SJSA1 (cell line): ENCODE data around the gene SLC7A14. TPM values are rescaled to one million over a fixed set of nuclear protein-coding genes. Genes with fewer than 3 reads are reported as not detected.
A peak's percentile ranks its signal among the peaks of the same experiment; 100 is the strongest.

Experiments
- DNase-seq, 2 experiments: peaks; one replicate each; pipeline ENCODE4 v3.0.0-alpha.2; 2015 to 2020; ENCODE audit warnings: low spot score in 2 of 2, low read depth in 1 of 2
- H3K27ac ChIP-seq: fragments of 250-450 bp; sonication (Bioruptor Pico); 2 replicates; pipeline ENCODE4 v1.5.1; 2020; ENCODE audit warnings: mild to moderate bottlenecking, moderate library complexity
- H3K27me3 ChIP-seq: fragments of 250-450 bp; sonication (Bioruptor Pico); replicated peaks from 2 replicates; pipeline ENCODE4 v1.5.1; 2020; ENCODE audit warnings: mild to moderate bottlenecking, moderate library complexity
- H3K36me3 ChIP-seq: fragments of 250-450 bp; sonication (Bioruptor Pico); 2 replicates; pipeline ENCODE4 v1.5.1; 2020; ENCODE audit warnings: mild to moderate bottlenecking
- H3K4me1 ChIP-seq: fragments of 250-450 bp; sonication (Bioruptor Pico); replicated peaks from 2 replicates; pipeline ENCODE4 v1.6.1; 2021; ENCODE audit warnings: mild to moderate bottlenecking
- H3K4me3 ChIP-seq: fragments of 250-450 bp; sonication (Bioruptor Pico); 2 replicates; pipeline ENCODE4 v1.5.1; 2020; ENCODE audit warnings: mild to moderate bottlenecking
- H3K9me3 ChIP-seq: fragments of 250-450 bp; sonication (Bioruptor Pico); replicated peaks from 2 replicates; pipeline ENCODE4 v1.5.1; 2020; ENCODE audit warnings: mild to moderate bottlenecking
- total RNA-seq: library from RNA; depleted of rRNA; stranded (reverse); fragments of >200 nt; shearing (Covaris generic); gene quantifications from 2 replicates; pipeline ENCODE4 v1.2.3, GENCODE V29; 2014

SLC7A14 gene
- total RNA-seq, 1 experiment from 2014 or later, result not detected

GRCh38 chr3:170542704-170543103 lies 43.2 kb downstream of the SLC7A14 start:
- Histone ChIP-seq H3K27me3 (no peaks in the 10 kb centered on the region; the same call in 1 of the 2 replicates), H3K4me1 (no peaks in the 10 kb centered on the region), H3K36me3 (no peaks in the 10 kb centered on the region), H3K9me3 (no peaks in the 10 kb centered on the region), H3K4me3 (no peak overlapping the region), H3K27ac (no peak overlapping the region)
- DNase-seq, result no peak

- no peak overlapping the region for H3K4me3 ChIP-seq
- no peaks in the 10 kb centered on the region for H3K9me3 ChIP-seq
- DNase-seq, result no peak
- H3K4me1 ChIP-seq, result no peaks in the 10 kb centered on the region
- no peak overlapping the region for H3K27ac ChIP-seq
- H3K27me3 ChIP-seq, result no peaks in the 10 kb centered on the region; the same call in 1 of the 2 replicates
- no peaks in the 10 kb centered on the region for H3K36me3 ChIP-seq
Observed at GRCh38 chr3:170539897-170540296, 46.0 kb downstream of the SLC7A14 start.

GRCh38 chr3:170536712-170537111 lies 49.2 kb downstream of the SLC7A14 start:
- no peaks in the 10 kb centered on the region for H3K4me1 ChIP-seq
- no peaks in the 10 kb centered on the region; the same call in 1 of the 2 replicates for H3K27me3 ChIP-seq
- H3K27ac ChIP-seq, result no peak overlapping the region
- no peaks in the 10 kb centered on the region for H3K36me3 ChIP-seq
- H3K4me3 ChIP-seq, result no peak overlapping the region
- DNase-seq, result no peak
- no peaks in the 10 kb centered on the region for H3K9me3 ChIP-seq

- no peak overlapping the region for H3K4me3 ChIP-seq
- no peaks in the 10 kb centered on the region for H3K36me3 ChIP-seq
- H3K4me1 ChIP-seq, result no peaks in the 10 kb centered on the region
- no peaks in the 10 kb centered on the region; the same call in 1 of the 2 replicates for H3K27me3 ChIP-seq
- DNase-seq, result no peak
- no peaks in the 10 kb centered on the region for H3K9me3 ChIP-seq
- no peak overlapping the region for H3K27ac ChIP-seq
Observed at GRCh38 chr3:170534227-170534626, 51.6 kb downstream of the SLC7A14 start.

GRCh38 chr3:170532573-170532972 lies 53.3 kb downstream of the SLC7A14 start:
- H3K27ac ChIP-seq, result no peak overlapping the region
- no peaks in the 10 kb centered on the region for H3K9me3 ChIP-seq
- H3K27me3 ChIP-seq, result no peaks in the 10 kb centered on the region; the same call in 1 of the 2 replicates
- no peak overlapping the region for H3K4me3 ChIP-seq
- 0 out of 2 replicates have a peak, but pooled peaks cover 4% of the 10 kb centered on the region for H3K4me1 ChIP-seq
- no peaks in the 10 kb centered on the region for H3K36me3 ChIP-seq
- DNase-seq, result no peak

GRCh38 chr3:170531657-170532335 lies 54.1 kb downstream of the SLC7A14 start:
- H3K4me1 ChIP-seq, result 0 out of 2 replicates have a peak, but pooled peaks cover 4% of the 10 kb centered on the region
- H3K27me3 ChIP-seq, result no peaks in the 10 kb centered on the region; the same call in 1 of the 2 replicates
- no peaks in the 10 kb centered on the region for H3K9me3 ChIP-seq
- H3K4me3 ChIP-seq, result no peak overlapping the region
- no peak overlapping the region for H3K27ac ChIP-seq
- no peak for DNase-seq
- no peaks in the 10 kb centered on the region for H3K36me3 ChIP-seq

GRCh38 chr3:170531054-170531453 lies 54.8 kb downstream of the SLC7A14 start:
- Histone ChIP-seq H3K4me3 (no peak overlapping the region), H3K4me1 (0 out of 2 replicates have a peak, but pooled peaks cover 4% of the 10 kb centered on the region), H3K9me3 (no peaks in the 10 kb centered on the region), H3K27me3 (no peaks in the 10 kb centered on the region; the same call in 1 of the 2 replicates), H3K36me3 (no peaks in the 10 kb centered on the region), H3K27ac (no peak overlapping the region)
- no peak for DNase-seq

GRCh38 chr3:170529912-170530311 lies 56.0 kb downstream of the SLC7A14 start:
- Histone ChIP-seq H3K27ac (no peak overlapping the region), H3K36me3 (no peaks in the 10 kb centered on the region), H3K27me3 (no peaks in the 10 kb centered on the region; the same call in 1 of the 2 replicates), H3K4me1 (0 out of 2 replicates have a peak, but pooled peaks cover 4% of the 10 kb centered on the region), H3K4me3 (no peak overlapping the region), H3K9me3 (no peaks in the 10 kb centered on the region)
- DNase-seq, result no peak

GRCh38 chr3:170529346-170529745 lies 56.5 kb downstream of the SLC7A14 start:
- Histone ChIP-seq H3K4me1 (0 out of 2 replicates have a peak, but pooled peaks cover 4% of the 10 kb centered on the region), H3K9me3 (no peaks in the 10 kb centered on the region), H3K27ac (no peak overlapping the region), H3K36me3 (no peaks in the 10 kb centered on the region), H3K27me3 (no peaks in the 10 kb centered on the region; the same call in 1 of the 2 replicates), H3K4me3 (no peak overlapping the region)
- DNase-seq, result no peak

GRCh38 chr3:170528726-170529125 lies 57.1 kb downstream of the SLC7A14 start:
- H3K27me3 ChIP-seq, result no peaks in the 10 kb centered on the region; the same call in 1 of the 2 replicates
- H3K27ac ChIP-seq, result no peak overlapping the region
- H3K36me3 ChIP-seq, result no peaks in the 10 kb centered on the region
- no peak overlapping the region for H3K4me3 ChIP-seq
- no peak for DNase-seq
- H3K4me1 ChIP-seq, result 0 out of 2 replicates have a peak, but pooled peaks cover 4% of the 10 kb centered on the region
- H3K9me3 ChIP-seq, result no peaks in the 10 kb centered on the region

GRCh38 chr3:170524073-170524472 lies 61.8 kb downstream of the SLC7A14 start:
- Histone ChIP-seq H3K4me3 (no peak overlapping the region), H3K27ac (no peak overlapping the region), H3K27me3 (peaks cover 16% of the 10 kb centered on the region; the same call in 1 of the 2 replicates), H3K9me3 (no peaks in the 10 kb centered on the region), H3K36me3 (no peaks in the 10 kb centered on the region), H3K4me1 (peaks cover 10% of the 10 kb centered on the region; the same call in 1 of the 2 replicates)
- DNase-seq, result no peak

- Histone ChIP-seq H3K27ac (no peak overlapping the region), H3K4me1 (peaks cover 7% of the 10 kb centered on the region; the same call in 1 of the 2 replicates), H3K36me3 (no peaks in the 10 kb centered on the region), H3K4me3 (no peak overlapping the region), H3K27me3 (peaks cover 16% of the 10 kb centered on the region; the same call in 1 of the 2 replicates), H3K9me3 (no peaks in the 10 kb centered on the region)
- no peak for DNase-seq
Observed at GRCh38 chr3:170523248-170523647, 62.6 kb downstream of the SLC7A14 start.

GRCh38 chr3:170522201-170522600 lies 63.7 kb downstream of the SLC7A14 start:
- no peak overlapping the region for H3K27ac ChIP-seq
- no peak overlapping the region for H3K4me3 ChIP-seq
- peak in 1 of 2 experiments; percentile 52 for DNase-seq
- peaks cover 7% of the 10 kb centered on the region; the same call in 1 of the 2 replicates for H3K4me1 ChIP-seq
- H3K27me3 ChIP-seq, result peaks cover 16% of the 10 kb centered on the region; the same call in 1 of the 2 replicates
- no peaks in the 10 kb centered on the region for H3K9me3 ChIP-seq
- H3K36me3 ChIP-seq, result no peaks in the 10 kb centered on the region

- DNase-seq, result no peak
- no peaks in the 10 kb centered on the region for H3K36me3 ChIP-seq
- H3K27me3 ChIP-seq, result peaks cover 16% of the 10 kb centered on the region; the same call in 1 of the 2 replicates
- H3K4me1 ChIP-seq, result peaks cover 7% of the 10 kb centered on the region; the same call in 1 of the 2 replicates
- H3K4me3 ChIP-seq, result no peak overlapping the region
- H3K27ac ChIP-seq, result no peak overlapping the region
- no peaks in the 10 kb centered on the region for H3K9me3 ChIP-seq
Observed at GRCh38 chr3:170520996-170521395, 64.9 kb downstream of the SLC7A14 start.
